Activated naive CD4-positive, alpha-beta T cell treated with anti-CD3 and anti-CD28 coated beads, Interleukin-2, amount 50 U/mL, for 24 hours (primary cell): ENCODE data around the gene TMEM150C.

Experiments used
- H3K27ac Mint-ChIP-seq: one replicate; pipeline ENCODE4 v1.8.0; 2021; ENCODE audit warnings: mild to moderate bottlenecking, mixed read lengths
- H3K27me3 Mint-ChIP-seq: one replicate; pipeline ENCODE4 v1.8.0; 2021; ENCODE audit warnings: mixed read lengths
- H3K36me3 Mint-ChIP-seq: one replicate; pipeline ENCODE4 v1.8.0; 2021; ENCODE audit warnings: mixed read lengths
- H3K4me1 Mint-ChIP-seq: one replicate; pipeline ENCODE4 v1.8.0; 2021; ENCODE audit warnings: mixed read lengths
- H3K4me3 Mint-ChIP-seq: one replicate; pipeline ENCODE4 v1.8.0; 2021; ENCODE audit warnings: mild to moderate bottlenecking, mixed read lengths
- H3K9me3 Mint-ChIP-seq: one replicate; pipeline ENCODE4 v1.8.0; 2021; ENCODE audit warnings: mixed read lengths

The TMEM150C gene

DNA sequence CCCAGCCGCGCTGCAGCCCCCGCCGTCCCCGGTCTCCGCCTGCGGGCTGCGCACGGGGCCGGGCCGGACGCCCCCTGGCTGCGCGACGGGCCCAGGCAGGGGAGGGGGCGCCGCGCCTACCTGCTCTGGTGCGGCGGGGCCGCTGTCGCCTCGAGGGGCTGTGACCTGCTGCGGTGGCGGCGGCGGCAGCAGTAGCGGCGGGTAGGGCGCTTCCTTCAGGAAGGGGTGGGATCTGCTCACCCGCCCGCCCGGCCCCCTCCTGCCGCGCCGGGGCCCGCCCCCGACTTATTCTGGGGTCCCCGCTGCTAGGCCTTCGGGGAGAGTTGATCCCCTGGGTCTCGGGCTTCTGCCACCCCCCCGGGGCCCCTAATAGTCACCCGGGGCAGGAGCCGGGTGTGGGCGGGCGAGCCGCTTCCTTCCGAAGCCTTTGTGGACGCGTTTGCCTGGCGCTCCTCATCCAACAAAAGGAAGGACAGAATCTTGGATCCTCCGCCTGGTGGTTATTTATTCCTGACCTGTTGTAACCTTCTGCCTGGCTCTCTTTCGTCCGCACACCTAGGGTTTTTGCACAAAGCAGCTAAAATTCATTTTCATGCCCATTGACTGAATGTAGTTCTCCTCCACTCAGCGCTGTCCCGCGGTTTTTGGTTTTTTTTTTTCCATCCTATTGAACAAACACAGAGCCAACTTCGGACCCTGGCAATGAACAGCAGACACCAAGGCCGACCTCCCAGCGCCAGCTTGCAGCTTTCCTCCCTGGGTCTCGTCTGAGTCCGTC is at the start of gene TMEM150C:
TSS of gene TMEM150C (minus strand) at position 203 of the 778 bp plus-strand sequence. CDS start 57,331 bp downstream, outside the sequence.
- Mint-ChIP-seq H3K4me1 (peaks cover 13% of the 10 kb centered on the region), H3K27me3 (peaks cover 53% of the 10 kb centered on the region), H3K27ac (peak within 1 kb of the TSS; percentile 17), H3K4me3 (peak within 1 kb of the TSS; percentile 86), H3K9me3 (no peaks in the 10 kb centered on the region), H3K36me3 (no peaks in the 10 kb centered on the region)

DNA sequence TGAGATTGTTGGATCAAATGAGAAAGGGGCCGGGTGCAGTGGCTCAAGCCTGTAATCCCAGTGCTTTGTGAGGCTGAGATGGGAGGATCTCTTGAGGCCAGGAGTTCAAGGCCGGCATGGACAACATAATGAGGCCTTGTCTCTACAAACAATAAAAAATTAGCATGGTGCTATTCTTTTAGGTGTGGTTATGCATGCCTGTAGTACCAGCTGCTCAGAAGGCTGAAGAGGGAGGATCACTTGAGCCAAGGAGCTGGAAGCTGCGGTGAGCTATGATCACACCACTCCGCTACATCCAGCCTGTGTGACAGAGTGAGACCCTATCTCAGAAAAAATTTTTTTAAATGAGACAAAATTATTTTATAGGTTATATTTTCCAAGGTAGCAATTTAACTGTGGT is 49.7 kb upstream of the TMEM150C start:
- no peak overlapping the region for H3K4me3 Mint-ChIP-seq

DNA sequence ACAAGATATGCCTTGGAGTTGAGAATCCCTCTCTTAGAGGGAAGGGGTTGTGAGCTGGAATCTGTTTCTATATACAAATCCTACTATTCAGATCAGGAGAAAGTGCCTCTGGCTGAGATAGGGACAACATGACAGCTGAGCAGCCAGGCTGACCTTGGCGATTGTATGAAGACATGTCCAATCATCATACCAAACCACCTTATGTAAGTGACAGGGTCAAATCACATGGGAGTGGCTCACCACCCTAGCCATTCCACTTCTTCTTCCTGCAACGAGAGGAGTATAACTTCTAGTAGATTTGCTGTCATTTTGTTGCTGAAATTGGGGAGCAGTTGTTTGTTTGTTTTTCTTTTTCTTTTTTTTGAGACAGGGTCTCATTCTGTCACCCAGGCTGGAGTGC is 48.3 kb upstream of the TMEM150C start:
- Mint-ChIP-seq H3K27ac (no peak overlapping the region), H3K9me3 (no peaks in the 10 kb centered on the region), H3K4me1 (no peaks in the 10 kb centered on the region), H3K4me3 (no peak overlapping the region), H3K36me3 (no peaks in the 10 kb centered on the region), H3K27me3 (peaks cover 2% of the 10 kb centered on the region)

More for the DNA sequence above, 49.7 kb upstream of the TMEM150C start:
- no peak overlapping the region for H3K27ac Mint-ChIP-seq
- H3K36me3 Mint-ChIP-seq: no peaks in the 10 kb centered on the region
- H3K27me3 Mint-ChIP-seq: peaks cover 2% of the 10 kb centered on the region
- no peaks in the 10 kb centered on the region for H3K9me3 Mint-ChIP-seq
- no peaks in the 10 kb centered on the region for H3K4me1 Mint-ChIP-seq

DNA sequence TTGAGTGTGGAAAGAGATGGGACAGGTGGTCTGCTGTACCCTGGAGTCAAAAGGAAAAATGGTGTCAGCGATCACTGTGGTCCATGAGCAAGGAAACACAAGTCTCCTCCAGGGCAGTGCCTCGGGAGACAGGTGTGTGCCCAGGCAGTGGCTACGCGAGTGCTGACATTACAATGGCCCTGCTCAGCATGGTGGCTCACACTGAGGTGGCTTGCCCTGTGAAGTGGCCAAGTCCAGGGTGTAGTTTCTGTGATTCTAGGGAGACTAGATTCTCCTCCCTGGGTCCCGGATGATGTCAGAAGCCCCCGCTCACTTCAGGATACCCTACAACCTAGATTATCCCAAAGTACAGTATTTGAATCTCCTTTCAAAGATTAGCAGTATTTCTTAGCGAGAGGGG is 44.8 kb upstream of the TMEM150C start:
- no peaks in the 10 kb centered on the region for H3K27me3 Mint-ChIP-seq
- H3K4me3 Mint-ChIP-seq: no peak overlapping the region
- H3K4me1 Mint-ChIP-seq: no peaks in the 10 kb centered on the region
- no peaks in the 10 kb centered on the region for H3K36me3 Mint-ChIP-seq
- no peaks in the 10 kb centered on the region for H3K9me3 Mint-ChIP-seq
- H3K27ac Mint-ChIP-seq: no peak overlapping the region

DNA sequence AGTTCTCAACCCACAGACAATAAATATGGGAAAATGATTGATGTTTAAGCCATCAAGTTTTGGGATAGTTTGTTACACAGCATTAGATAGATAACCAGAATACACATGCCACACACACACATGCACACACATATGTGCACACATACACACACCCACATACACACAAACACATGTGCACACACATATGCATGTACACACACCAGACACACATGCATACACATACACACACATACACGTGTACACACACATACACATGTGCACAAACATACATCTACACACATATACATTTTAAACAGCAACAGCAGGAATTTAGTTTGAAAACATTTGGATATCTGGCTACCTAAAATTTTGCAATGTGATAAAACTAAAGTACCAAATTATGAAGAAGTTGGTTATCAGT is 42.7 kb upstream of the TMEM150C start:
- no peaks in the 10 kb centered on the region for H3K4me1 Mint-ChIP-seq
- no peak overlapping the region for H3K4me3 Mint-ChIP-seq
- H3K36me3 Mint-ChIP-seq: no peaks in the 10 kb centered on the region
- no peaks in the 10 kb centered on the region for H3K9me3 Mint-ChIP-seq
- peaks cover 2% of the 10 kb centered on the region for H3K27me3 Mint-ChIP-seq
- no peak overlapping the region for H3K27ac Mint-ChIP-seq

DNA sequence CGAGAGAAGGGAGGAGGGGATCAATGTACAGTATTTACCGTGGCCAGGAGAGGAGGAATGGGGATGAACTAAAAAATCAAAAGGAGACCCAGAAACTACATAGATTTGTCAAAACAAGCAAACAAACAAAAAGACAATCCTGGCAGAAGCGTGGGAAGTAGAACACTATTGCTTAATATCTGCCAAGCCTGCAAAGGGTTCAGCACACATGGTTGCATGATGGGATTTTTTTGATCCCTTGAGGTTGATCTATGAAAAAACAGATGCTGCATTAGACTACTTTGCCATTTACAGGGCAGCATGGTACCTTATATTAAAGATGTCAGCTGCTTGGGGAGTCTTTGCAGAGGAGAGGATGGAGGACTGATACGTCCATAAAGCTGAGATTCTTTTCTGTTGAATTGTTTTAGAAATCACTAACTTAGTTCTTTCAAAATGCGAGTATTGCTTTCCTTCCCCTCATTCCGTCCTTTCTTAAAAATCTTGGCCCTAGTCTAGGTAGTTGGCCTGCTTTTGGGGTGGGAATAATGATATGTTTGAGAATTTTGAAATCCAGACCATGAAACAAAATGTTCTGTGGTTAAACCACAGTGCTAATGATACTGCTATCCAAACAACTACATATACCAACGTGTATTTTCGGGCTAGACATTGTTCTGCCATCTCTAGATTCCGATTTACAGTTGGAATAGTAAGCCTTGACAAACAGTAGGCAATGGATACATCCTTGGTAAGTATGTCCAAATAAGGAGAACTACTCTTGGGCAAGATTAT is 39.6 kb upstream of the TMEM150C start:
- Mint-ChIP-seq H3K36me3 (no peaks in the 10 kb centered on the region), H3K27ac (no peak overlapping the region), H3K4me3 (no peak overlapping the region), H3K4me1 (no peaks in the 10 kb centered on the region), H3K27me3 (peaks cover 2% of the 10 kb centered on the region), H3K9me3 (no peaks in the 10 kb centered on the region)

DNA sequence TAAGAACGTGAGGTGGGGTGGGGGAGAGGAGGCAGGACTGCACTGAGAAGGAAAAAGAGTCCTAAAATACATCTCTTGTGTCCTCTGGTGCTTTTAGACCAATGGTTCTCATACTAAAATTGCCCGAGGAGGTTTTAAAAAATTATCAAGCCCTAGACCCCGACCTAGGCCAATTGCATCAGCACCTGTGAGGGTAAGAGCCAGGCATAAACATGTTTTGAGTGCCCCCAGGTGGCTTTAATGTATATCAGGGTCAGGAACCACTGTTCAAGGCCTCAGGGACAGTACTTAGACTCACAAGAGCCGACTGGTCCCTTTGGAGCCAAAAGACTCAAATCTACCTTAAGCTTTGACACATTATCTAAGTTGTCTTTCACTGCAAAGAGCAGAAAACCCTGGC is 37.5 kb upstream of the TMEM150C start:
- Mint-ChIP-seq H3K4me1 (no peaks in the 10 kb centered on the region), H3K4me3 (no peak overlapping the region), H3K27me3 (peaks cover 2% of the 10 kb centered on the region), H3K27ac (no peak overlapping the region), H3K36me3 (no peaks in the 10 kb centered on the region), H3K9me3 (no peaks in the 10 kb centered on the region)

DNA sequence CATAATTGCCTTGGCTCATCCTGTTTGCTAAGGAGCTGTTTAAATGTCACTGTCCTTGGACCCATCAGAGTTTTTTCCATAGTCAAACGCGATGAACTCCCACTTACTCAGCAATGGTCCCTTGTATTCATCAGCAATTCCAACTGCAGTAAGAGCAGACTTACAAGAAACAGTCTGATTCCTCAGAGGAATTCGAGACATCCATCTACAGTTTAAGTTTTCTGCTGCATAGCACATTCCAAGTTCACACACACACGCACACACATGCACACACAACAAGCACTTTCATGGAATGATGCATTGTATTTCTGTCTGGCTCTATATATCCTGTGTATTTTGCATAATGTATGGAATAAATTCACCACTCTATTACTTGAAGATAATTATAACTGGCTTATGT is 32.7 kb upstream of the TMEM150C start:
- Mint-ChIP-seq H3K4me3 (no peak overlapping the region), H3K27me3 (peaks cover 4% of the 10 kb centered on the region), H3K4me1 (no peaks in the 10 kb centered on the region), H3K36me3 (no peaks in the 10 kb centered on the region), H3K27ac (no peak overlapping the region), H3K9me3 (no peaks in the 10 kb centered on the region)

DNA sequence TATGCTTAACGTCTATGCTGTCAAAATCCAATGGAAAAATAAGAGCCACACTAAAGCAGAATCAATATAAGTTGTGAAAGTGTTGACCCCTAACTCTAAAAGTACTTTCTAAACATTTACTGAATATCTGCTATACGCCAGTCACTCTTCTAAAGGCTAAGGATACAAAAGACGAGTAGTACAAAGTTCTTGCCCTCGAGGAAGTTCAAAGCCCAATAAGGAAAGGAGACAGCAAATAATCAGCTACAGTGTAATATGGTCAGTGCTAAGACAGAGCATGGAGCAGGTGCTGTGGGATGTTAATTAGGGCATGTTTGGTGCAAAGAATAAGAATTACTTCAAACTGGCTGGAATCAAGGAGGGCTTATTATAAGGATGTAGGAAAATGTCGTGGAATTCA is 31.6 kb upstream of the TMEM150C start:
- Mint-ChIP-seq H3K9me3 (no peaks in the 10 kb centered on the region), H3K27ac (no peak overlapping the region), H3K27me3 (peaks cover 6% of the 10 kb centered on the region), H3K4me1 (no peaks in the 10 kb centered on the region), H3K4me3 (no peak overlapping the region), H3K36me3 (no peaks in the 10 kb centered on the region)

DNA sequence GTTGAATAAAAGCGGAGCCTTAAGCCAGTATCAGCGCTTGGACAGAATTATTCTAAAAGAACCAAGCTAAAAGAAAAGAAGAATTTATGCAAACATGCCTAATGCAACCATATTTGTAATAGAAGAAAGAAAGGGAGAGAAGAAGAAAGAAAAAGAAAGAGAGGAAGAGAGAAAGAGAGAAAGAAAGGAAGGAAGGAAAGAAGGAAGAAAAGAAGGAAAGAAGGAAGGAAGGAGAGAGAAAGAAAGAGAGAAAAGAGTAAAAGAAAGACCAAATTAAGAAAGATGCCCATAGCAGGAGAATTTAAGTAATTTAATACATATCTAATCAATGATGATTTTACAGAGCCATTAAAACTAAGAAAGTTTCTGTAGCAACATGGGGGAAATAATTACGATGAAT is 30.9 kb upstream of the TMEM150C start:
- no peak overlapping the region for H3K27ac Mint-ChIP-seq
- no peaks in the 10 kb centered on the region for H3K9me3 Mint-ChIP-seq
- H3K4me3 Mint-ChIP-seq: no peak overlapping the region
- peaks cover 6% of the 10 kb centered on the region for H3K27me3 Mint-ChIP-seq
- no peaks in the 10 kb centered on the region for H3K36me3 Mint-ChIP-seq
- H3K4me1 Mint-ChIP-seq: no peaks in the 10 kb centered on the region

DNA sequence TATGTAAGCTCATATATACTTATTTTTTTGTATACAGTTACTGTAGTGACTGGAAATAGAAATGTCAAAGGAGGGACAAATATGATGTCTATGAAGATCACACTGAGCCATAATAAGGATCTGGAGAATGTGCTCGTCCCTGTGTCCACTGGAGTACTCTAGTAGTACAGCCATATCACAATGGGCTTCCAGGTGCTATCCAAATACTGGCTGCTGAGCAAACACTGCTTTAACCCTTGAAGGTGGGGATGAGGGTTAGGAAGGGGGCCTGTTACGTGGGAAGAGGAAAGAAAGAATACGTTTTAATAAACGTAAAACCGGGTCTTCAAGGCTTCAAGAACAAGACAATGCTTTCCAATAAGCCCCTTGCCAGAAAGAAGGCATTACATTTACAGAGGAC is 29.8 kb upstream of the TMEM150C start:
- H3K9me3 Mint-ChIP-seq: no peaks in the 10 kb centered on the region
- no peaks in the 10 kb centered on the region for H3K4me1 Mint-ChIP-seq
- no peaks in the 10 kb centered on the region for H3K36me3 Mint-ChIP-seq
- H3K27me3 Mint-ChIP-seq: peaks cover 6% of the 10 kb centered on the region
- no peak overlapping the region for H3K27ac Mint-ChIP-seq
- no peak overlapping the region for H3K4me3 Mint-ChIP-seq

DNA sequence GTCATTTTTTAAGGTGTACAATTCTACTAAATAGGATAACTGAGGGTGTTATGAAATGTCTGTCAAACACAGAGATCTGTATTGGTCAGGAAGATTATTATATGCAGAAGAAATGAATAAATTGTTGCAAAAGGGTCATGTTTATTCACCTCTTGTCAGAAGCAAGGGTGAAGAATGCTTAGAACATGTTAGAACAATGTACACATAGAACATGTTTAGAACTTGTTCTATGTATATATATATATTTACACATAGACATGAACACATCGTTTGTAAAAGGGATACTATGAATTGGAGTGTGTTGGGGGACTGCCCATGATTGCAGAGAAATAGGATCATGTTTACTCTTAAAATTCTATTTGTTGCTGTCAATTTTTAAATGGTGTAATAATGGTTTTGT is 28.0 kb upstream of the TMEM150C start:
- Mint-ChIP-seq H3K27ac (no peak overlapping the region), H3K9me3 (no peaks in the 10 kb centered on the region), H3K36me3 (no peaks in the 10 kb centered on the region), H3K27me3 (peaks cover 6% of the 10 kb centered on the region), H3K4me1 (no peaks in the 10 kb centered on the region), H3K4me3 (no peak overlapping the region)

DNA sequence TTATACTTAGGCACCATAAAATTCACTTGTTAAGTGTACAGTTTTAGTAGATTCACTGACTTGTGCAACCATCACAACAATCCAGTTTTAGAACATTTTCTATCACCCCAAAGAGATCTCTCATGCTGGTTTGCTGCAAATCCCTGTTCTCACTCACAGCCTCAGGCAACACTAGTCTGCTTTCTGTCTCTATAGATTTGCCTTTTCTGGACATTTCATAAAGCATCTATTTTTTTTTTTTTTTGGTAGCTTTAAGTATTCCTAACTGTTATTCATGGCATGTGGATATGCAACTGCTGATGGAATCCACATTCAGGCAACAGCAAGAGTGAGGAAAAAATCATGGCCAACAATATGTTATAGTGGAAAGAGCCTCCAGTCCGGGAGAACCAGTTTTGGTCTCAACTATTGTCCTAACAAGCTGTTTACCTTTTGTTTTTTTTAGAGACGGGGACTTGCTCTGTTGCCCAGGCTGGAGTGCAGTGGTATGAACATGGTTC is 27.0 kb upstream of the TMEM150C start:
- no peaks in the 10 kb centered on the region for H3K9me3 Mint-ChIP-seq
- no peak overlapping the region for H3K27ac Mint-ChIP-seq
- no peaks in the 10 kb centered on the region for H3K36me3 Mint-ChIP-seq
- peaks cover 6% of the 10 kb centered on the region for H3K27me3 Mint-ChIP-seq
- H3K4me1 Mint-ChIP-seq: no peaks in the 10 kb centered on the region
- no peak overlapping the region for H3K4me3 Mint-ChIP-seq

DNA sequence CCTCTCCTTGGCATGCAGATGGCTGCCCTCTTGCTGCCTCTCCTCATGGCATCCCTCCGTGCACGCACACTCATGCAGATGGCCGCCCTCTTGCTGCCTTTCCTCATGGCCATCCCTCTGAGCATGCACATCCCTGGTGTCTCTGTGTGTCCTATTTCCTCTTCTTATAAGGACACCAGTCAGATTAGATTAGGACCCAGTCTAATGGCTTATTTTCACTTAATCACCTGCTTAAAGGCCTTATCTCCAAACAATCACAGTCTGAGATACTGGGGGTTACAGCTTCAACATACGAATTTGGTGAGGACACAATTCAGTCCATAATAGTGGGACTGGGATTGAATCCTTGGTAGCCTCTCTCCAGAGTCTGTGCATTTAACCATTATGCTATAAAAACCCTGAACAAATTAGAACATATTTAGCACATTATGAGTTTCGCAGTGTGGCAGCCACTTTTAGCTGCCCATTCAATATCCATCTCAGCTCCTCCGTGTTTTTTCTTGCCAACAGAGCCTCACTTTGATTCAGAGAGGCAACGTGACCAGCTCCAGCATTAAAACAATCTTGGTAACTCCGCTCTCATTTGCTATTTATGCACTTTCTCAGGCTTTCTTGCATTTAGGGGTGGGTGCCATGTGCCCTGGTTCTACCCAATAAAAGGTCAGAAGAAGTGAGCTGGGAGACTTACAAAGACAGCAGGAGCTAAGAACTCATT is 26.2 kb upstream of the TMEM150C start:
- Mint-ChIP-seq H3K27me3 (peaks cover 8% of the 10 kb centered on the region), H3K4me1 (no peaks in the 10 kb centered on the region), H3K36me3 (no peaks in the 10 kb centered on the region), H3K9me3 (no peaks in the 10 kb centered on the region), H3K27ac (no peak overlapping the region), H3K4me3 (no peak overlapping the region)

DNA sequence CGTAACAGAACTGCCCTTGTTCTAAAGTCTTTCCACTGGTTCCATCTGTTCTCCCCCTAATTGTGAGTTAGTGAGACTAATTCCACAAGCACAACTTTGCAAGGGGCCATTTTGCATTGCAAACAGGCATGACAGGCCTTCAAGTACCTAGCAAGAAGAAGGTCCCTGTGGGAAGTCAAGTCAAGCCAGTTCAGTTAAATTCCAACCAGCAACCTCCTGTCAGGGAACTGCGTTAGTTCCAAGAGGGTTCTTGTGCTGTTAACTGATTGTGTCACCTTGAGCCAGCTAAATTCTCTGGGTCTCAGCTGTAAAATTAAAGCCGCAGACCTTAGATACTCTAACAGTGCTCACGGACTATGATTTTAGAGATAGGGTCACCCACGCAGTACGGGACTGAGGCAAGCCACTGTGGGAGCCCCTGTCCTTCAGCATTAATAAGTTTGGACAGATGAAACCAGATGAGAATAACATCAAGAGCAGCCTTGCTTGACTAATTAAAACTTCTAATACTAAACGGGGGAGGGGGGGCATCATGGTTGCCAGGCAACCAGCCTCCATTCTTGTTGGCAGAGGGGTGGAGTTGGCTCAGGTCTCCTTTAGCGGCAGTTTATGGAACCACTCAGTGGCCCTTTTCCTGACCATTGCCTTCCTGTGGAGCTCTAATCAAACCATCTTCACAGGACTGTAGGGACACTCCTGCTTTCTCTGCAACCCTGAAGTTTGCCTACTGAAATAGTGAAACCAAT is 24.1 kb upstream of the TMEM150C start:
- H3K4me1 Mint-ChIP-seq: no peaks in the 10 kb centered on the region
- H3K27me3 Mint-ChIP-seq: peaks cover 3% of the 10 kb centered on the region
- H3K36me3 Mint-ChIP-seq: no peaks in the 10 kb centered on the region
- no peak overlapping the region for H3K4me3 Mint-ChIP-seq
- H3K27ac Mint-ChIP-seq: no peak overlapping the region
- H3K9me3 Mint-ChIP-seq: no peaks in the 10 kb centered on the region
